GM21447 (cell line): ENCODE results near the gene ZNF524.
A peak's percentile ranks its signal among the peaks of the same experiment; 100 is the strongest.
"Not testable (repeated sequence)": the region's sequence is repeated elsewhere in the genome, so short reads cannot be mapped to it uniquely, and the experiment has no call there.

ENCODE experiments used
- ATAC-seq: cut with Tn5 transposase; IDR thresholded peaks from one replicate; pipeline ENCODE4 v1.9.1; 2021; ENCODE audit not compliant: unreplicated experiment

ZNF524 gene, protein sequence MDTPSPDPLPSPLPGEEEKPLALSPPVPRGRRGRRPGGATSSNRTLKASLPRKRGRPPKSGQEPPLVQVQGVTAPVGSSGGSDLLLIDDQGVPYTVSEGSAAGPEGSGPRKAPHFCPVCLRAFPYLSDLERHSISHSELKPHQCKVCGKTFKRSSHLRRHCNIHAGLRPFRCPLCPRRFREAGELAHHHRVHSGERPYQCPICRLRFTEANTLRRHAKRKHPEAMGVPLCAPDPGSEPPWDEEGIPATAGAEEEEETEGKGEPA

GRCh38 chr19:55599842-55600661 lies at the start of gene ZNF524:
ZNF524 (plus strand) TSS chr19:55600288; CDS start chr19:55602113, 1,825 bp downstream.
- ATAC-seq, result peak; percentile 43

DNA sequence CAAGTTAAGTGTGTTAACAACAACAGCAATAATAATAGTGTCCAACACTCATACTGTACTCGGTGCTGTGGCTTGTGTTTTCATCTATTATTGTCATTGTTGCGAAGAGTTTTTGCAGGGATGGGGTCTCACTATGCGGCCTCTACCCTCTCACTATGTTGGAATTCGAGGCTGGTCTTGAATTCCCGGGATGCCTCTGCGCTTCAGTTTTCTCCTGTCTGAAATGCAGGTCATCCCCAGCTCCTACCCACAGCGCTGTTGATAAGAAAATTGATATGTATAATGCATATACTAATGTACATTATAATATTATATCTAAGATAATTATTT lies 49.8 kb upstream of the ZNF524 start:
- no peak for ATAC-seq

DNA sequence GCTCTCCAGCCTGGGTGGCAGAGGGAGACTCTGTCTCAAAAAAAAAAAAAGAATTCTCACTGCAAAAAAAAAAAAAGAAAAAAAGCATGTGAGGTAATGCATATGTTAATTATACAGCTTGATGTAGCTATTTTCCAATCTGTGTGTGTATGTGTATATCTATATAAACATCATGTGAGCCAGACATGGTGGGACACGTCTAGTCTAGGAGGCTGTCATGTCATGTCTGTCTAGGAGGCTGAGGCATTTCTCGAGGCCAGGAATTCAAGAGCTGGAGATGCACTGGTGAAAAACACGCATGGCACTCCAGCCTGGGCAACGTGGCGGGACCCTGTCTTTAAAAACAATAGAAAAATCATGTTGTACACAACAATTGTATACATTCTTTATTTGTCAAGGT lies 47.9 kb upstream of the ZNF524 start:
- ATAC-seq, result no peak

- ATAC-seq, result no peak
Observed at GRCh38 chr19:55552620-55553019, 47.5 kb upstream of the ZNF524 start.

DNA sequence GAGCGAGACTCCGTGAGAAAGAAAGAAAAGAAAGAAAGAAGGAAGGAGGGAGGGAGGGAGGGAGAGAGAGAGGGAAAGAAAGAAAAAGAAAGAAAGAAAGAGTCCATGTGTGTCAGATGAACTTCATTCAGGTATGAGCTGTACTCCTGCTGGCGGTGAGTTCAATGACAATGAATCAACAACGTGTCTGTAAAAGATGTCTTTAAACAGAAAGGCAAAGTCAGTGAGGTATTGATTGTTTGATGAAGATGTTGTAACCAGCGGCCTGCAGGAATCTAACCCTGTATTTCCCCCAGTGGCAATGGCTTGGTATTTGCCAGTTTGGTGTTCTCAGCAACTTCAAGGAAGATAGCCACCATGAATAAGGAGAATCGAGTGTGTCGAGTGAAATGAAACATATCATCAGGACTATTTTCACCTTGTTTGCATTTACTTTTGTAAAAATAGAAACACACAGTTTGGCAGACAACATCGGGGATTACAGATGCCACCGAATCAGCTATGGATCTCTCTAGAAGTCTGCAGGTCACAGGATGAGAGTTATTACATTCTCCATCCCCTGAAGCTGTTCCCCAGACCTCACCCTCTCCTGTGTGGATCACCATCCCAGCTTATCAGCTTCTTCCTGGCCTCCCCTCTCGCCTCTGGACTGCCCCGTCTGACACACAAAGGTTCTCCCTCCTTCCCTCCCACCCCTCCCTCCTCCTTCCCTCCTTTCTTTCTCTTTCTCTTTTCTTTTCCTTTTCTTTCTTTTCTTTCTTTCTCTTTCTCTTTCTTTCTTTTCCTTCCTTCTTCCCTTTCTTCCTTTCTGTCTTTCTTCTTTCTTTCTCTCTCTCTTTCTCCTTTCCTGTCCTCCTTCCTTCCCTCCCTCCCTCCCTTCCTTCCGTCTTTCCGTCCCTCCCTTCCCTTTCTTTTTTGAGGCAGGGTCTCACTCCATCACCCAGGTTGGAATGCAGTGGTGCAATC lies 46.6 kb upstream of the ZNF524 start:
- no peak for ATAC-seq

- no peak for ATAC-seq
Observed at GRCh38 chr19:55554302-55554701, 45.8 kb upstream of the ZNF524 start.

DNA sequence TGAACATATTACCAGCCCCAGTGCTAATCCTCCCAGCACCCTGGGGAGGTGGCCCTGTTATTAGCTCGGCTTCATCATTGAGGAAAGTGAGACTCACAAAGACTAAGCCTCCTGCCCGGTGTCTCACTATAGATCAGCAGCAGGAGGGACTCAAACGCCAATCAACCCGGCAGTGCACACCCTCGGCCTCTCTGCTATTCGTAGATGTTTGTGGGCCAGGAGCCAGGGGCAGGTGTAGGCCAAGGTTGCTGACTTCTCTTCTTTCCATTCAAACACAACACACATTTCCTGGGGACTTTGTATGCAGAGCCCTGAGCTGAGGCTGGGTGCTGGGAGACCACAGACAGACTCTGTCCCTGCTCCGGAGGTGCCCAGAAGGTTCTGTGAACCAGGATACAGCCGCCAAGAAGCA lies 45.3 kb upstream of the ZNF524 start:
- ATAC-seq, result no peak

DNA sequence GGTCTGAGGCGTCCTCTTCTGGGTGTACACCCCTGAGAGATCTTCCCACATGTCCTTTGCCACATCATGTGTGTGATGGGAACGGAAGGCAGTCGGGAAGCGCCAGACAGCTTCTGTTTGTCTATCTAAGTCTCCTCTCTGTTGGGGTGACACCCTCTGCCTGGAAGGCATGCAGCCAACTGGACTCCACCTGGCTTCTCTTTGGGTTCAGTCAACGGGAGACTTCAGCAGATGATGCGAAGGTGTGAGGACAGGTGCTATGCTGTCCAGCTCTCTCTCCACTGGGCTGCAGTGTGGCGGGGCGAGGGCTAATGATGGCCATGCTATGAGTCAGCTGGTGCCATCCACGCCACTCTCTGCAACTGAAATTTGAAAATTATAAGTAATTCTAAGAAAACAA lies 40.4 kb upstream of the ZNF524 start:
- ATAC-seq, result no peak

DNA sequence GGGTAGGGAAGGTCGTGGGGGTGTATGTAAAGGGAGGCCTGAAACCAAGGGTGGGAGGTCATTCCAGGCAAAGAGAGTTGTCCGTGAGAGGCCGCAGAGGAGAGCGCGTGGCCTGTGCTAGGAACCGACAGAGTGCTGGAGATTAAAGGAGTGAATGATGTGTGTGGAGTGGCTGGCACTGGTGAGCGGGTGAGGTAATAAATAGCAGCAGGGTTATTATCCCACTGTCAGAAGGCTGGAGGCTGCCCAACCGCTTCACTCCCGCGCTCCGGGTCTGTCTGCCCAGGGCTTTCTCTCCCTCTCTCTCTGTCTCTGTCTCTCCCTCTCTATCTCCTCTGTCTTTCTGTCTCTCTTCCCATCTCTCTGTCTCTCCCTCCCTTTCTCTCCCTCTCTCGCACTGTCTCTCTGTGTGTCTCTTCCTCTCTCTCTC lies 36.8 kb upstream of the ZNF524 start:
- ATAC-seq, result no peak

GRCh38 chr19:55566823-55567222 lies 33.3 kb upstream of the ZNF524 start:
- ATAC-seq, result no peak

- no peak for ATAC-seq
Observed at GRCh38 chr19:55567708-55568328, 32.3 kb upstream of the ZNF524 start.

DNA sequence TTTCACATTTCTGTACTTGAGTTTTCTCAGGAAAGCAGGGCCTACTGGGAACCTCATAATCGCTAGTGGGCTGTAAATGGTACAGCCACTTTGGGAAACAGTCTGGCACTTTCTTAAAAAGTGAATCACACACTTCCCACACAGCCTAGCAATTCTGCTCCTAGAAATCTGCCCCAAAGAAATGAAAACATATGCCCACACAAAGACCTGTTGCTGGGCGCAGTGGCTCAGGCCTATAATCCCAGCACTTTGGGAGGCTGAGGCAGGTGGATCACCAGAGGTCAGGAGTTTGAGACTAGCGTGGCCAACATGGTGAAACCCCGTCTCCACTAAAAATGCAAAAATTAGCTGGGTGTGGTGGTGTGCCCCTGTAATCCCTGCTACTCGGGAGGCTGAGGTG lies 30.6 kb upstream of the ZNF524 start:
- not testable (repeated sequence) for ATAC-seq

DNA sequence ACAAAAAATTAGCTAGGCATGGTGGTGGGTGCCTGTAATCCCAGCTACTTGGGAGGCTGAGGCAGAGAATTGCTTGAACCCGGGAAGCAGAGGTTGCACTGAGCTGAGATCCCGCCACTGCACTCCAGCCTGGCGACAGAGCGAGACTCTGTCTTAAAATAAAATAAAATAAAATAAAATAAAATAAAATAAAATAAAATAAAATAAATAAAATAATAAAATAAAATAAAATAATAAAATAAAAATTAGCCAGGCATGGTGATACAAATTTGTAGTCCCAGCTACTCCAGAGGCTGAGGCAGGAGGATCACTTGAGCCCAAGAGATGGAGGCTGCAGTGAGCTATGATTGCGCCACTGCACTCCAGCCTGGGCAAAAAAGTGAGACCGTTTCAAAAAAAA lies 26.2 kb upstream of the ZNF524 start:
- ATAC-seq, result not testable (repeated sequence)

DNA sequence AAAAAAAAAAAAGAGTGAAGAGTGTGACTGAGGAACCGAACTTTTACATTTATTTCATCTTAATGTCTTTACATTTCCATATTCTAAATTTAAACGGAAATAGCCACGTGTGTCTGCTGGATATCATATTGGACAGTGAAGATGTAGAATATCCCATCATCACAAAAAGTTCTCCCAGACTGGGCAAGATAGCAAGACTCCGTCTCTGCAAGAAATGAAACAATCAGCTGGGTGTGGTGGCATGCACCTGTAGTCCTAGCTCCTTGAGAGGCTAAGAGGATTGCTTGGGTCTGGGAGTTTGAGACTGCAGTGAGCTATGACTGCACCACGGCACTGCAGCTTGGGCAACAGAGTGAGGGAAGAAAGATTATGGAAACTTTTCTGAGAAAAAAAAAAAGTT lies 23.3 kb upstream of the ZNF524 start:
- ATAC-seq, result no peak

- no peak for ATAC-seq
Observed at GRCh38 chr19:55578031-55578760, 21.9 kb upstream of the ZNF524 start.

DNA sequence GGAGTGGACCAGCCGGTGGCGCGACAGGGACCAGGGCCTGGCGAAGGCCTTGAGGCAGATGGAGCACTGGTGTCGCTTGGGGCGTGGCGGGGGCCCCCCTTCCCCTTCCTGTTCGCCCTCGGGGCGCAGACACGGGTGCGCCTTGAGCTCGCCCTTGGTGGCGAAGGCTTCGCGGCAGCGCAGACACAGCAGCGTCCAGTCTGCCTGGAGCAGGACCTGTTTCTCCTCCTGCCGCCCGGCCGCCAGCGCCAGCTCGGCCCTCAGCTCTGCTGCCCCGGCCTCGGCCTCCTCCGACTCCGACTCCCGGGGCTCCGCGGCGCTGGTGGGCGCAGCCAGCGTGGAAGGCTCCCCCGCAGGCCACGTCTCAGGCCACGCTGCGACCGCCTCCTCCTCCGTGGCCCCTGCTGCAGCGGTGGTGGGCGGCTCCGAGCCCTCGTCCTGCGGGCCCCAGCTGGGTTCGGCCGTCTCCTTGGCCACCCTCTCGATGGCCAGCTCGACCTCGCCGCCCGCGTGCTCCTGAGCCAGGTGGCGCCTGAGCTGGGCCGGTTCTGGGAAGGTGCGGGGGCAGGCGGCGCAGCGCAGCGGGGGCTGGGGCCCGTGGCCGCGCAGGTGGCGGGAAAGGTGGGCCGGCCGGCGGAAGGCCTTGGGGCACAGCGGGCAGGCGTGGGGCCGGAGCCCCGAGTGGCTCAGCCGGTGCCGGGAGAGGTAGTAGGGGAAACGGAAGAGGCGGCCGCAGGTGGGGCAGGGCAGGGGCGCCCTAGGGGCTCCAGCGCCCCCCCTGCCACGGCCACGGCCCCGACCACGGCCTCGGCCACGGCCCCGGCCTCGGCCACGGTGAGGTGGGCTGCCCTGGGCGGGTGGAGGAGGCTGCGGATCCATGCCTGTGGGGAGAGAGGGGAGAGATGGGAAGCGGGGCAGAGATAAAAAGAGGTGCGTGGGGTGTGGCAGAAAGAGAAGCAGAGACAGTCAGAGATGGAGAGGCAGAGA lies 21.0 kb upstream of the ZNF524 start:
- no peak for ATAC-seq

DNA sequence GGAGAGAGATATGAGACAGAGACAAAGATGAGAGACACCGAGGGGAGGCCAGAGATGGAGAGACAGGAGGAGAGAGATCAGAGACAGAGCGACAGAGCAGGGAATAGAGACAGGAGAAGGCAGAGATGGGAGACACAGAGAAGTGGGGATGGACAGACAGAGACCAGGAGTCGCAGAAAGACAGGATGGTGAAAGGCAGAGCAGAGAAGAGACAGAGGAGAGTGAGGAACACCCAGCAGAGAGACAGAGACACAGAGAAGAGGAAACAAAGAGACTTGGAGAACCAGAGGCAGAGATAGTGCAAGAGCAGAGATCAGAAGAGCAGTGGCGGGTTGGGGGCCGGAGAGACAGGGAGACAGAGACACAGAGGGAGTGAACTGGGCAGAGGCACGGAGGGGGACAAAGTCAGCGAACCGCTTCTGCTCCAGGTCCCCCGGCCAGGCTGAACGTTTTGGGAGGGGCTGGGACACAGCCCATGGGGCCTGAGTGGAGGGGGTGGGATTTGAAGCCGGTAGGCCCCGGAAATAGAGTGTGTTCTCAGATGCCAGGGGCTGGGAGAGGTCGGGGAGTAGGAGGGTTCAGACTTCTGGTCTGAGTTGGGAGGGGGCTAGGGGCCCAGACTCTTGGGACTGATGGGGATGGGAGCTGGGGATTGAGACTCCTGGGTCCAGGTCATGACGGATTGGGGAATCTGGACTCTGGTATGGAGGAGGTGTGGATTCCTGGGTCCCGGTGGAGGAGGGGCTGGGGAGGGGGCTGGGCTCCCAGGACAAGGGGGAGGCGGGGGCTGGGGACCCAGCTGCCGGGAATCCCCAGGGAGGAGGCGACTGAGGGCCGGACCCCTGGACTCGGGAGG lies 20.1 kb upstream of the ZNF524 start:
- ATAC-seq, result peak; percentile 15

- ATAC-seq, result peak; percentile 62
Observed at GRCh38 chr19:55580628-55581144, 19.4 kb upstream of the ZNF524 start, which contains the start of gene ZNF579. ZNF579 (minus strand) TSS chr19:55580848; CDS start chr19:55579639, 1,209 bp downstream.
